HG02798 (cell line): ENCODE data around the gene TRAPPC3L.
A peak's percentile ranks its signal among the peaks of the same experiment; 100 is the strongest.

Source experiments
- ATAC-seq: cut with Tn5 transposase; IDR thresholded peaks from one replicate; pipeline ENCODE4 v1.9.1; 2021; ENCODE audit warnings: mild to moderate bottlenecking; ENCODE audit not compliant: unreplicated experiment, poor library complexity

TRAPPC3L gene

DNA sequence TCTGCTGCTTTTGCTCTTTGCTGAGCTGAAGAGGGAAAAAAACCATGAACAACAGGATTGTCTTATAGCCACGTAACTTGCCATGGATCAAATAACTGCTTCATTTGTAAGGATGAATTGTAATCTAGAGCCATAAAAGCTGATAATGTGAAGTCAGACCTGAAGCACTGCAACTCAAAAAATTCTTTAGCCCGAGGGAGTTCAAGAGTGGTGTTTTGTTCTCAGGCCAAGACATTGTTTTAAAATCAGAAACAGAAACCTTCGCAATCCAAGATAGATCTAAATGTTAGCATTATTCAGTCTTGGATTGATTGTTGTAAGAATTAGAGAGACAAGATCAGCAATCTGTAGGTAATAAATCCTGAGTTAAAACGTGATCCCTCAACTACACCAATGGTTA lies at the start of gene TRAPPC3L:
TSS of gene TRAPPC3L (minus strand) at position 34 of the 400 bp plus-strand sequence. CDS start 170 bp downstream, outside the sequence.
- ATAC-seq = no peak

DNA sequence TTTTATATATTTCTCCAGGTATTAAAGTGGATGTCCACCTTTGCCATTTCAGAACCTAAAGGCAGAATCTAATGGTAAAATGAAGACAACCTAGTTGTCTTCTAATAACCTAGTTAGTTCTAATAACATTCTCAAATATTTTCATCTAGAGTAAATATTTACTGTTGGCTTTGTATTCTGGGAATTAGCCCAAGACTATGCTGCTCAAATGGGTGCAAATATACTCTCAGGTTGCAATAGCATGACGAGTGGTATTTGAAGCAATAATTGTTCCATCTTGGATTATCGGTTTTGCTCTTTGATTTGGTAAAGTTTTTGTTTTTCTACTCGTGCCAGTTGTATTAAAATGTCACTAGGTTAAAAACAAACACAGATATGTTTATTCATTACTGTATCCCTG lies 49.8 kb upstream of the TRAPPC3L start:
- ATAC-seq = no peak

DNA sequence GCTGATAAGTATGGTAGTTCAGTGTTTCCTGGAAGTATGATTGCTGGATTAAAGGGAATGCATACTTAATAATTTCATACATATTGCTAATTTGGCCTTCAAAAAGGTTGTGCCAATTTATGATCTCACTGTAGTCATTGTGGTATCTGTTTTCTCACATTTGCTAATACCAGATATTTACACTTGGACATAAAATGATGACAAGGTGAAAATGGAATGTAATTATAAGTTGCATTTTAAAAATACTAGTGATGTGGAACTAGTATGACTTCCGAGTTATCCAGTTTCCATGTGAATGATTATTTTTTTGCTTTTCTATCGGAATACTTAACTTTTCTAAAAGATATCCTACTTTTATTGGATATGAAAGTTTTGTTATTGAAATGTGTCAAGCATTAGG lies 41.3 kb upstream of the TRAPPC3L start:
- ATAC-seq = no peak

DNA sequence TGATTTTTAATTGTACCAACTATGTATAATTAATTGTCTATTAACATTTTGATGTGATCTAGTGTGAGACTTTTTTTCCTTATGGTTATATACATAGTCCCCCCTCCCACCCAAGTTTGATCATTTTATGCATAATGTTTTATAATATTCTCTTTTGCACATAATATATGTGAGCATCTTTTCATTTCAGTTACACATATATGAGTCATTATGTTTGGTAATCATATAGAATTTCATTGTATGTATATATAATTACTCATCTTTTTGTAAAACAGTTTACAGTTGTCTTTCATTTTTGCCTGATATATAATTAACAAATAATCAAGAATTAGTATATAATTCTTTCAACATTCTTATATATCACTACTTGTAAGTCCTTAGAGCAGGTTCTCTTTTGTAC lies 40.8 kb upstream of the TRAPPC3L start:
- no peak for ATAC-seq

DNA sequence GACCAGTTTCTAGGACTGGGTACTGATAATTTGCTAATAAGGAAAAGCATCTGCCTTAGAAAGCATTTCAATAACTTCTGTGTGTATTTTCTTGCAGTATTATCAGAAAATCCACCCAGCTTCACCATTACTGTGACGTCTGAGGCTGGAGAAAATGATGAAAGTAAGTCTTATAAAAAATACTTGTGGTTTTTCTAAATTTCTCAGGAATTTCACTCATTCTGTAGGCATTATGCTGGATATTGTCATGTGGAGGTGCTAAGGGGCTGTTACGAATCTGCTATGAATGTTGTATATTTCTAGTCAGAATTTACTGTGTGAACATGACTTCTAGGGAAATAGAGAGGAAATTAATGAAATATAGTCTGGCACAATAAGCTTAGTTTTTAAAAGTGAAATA lies 34.7 kb upstream of the TRAPPC3L start:
- ATAC-seq = no peak

DNA sequence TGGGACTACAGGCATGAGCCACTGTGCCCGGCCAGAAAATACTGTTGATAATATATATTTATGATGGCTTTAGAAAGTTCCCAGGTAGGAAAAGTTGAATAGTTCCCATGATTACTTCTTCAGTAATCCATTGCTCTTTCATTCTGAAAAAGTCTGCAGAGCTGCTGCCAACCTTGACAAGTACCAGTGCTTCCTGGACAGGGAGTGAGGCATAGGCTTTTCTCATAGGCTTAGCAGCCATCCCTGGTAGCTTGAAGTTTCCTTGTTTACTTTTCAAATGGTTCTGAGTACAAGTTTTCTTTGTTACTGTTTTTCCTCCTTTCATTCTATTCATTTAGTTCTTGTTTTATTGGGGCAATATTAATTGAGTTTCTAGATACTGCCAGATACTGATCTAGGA lies 33.7 kb upstream of the TRAPPC3L start:
- ATAC-seq = no peak

DNA sequence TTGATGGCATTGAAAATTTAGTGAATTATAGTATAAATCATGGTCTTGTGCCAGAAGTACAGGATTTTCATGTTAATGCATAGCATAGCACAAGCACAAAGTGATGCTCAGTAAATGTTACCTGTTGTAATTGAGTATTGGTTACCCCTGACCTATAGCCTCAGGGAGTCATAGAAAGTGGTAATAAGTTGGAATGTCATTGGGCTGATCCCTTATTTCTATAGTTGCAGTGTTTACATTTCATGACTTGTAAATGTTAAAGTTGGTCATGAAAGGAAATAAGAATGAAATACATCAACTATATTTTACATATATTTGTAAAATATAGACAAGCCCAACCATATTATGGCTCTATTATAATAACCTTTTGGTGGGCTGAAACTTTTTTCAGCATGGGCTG lies 32.9 kb upstream of the TRAPPC3L start:
- ATAC-seq = no peak

DNA sequence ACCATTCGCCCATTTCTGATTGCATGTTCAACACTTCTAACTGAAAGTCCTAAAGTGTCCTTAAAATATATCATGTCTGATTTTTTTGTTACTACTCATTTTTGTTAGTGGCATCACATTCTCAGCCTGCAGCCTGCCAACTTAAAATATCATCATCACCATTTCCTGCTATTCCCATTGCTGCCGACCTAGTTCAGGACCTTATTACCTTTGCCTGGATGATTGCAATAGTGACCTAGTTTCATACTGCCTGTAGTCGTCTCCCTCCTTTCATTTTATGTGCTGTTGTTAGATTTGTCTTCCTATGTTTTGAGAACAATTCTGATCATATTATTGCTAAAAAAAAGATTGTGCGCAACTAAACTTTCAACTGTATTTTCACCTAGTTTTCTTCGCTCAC lies 32.0 kb upstream of the TRAPPC3L start:
- ATAC-seq = no peak

DNA sequence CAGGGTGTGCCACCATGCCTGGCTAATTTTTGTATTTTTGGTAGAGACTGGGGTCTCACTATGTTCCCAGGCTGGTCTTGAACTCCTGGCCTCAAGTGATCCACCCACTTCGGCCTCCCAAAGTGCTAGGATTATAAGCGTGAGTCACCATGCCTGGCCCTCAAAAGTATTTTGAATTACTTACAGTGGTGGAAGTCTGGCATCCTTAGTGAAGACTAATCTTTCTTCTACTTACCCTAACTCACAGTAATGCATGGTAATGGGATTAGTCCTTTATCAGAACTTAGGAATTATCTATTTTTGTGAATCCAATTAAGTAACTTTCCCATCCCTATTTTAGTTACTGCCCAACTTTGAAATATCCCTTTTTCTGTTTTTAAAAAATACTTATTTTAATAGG lies 29.7 kb upstream of the TRAPPC3L start:
- no peak for ATAC-seq

DNA sequence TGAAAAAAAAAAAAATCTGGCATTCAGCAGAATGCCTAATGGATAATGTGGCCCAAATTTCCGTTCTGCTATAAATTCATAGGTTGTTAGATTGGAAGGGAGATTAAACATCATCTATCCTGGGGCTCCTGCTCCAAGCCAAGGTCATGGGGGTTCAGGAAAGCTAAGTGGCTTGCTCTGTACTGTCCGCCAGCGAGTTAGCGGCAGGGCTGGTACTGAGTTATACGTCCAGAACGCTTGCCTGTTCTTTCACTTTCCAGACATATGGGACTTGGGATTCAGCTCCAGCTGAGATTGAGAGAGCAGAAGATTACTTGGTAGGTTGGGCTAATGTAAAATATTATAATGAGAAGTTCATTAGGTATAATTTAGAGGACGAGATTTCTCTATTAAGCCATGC lies 26.7 kb upstream of the TRAPPC3L start:
- no peak for ATAC-seq

DNA sequence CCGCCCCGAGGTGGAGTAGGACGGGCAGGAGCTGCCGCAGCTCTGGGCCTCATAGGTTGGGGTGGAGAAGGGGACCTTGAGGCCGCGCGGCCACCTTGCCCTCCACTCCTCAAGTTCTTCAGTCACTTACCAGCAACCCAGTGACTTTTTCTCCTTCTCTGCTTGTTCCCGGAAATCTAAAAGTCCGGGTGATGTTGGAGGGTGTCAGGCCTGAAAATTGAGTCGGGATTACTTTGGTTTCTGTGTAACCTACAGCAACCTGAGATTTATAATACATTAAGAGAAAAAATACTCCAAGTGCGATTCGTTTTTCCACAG lies 26.2 kb upstream of the TRAPPC3L start:
- ATAC-seq = no peak

DNA sequence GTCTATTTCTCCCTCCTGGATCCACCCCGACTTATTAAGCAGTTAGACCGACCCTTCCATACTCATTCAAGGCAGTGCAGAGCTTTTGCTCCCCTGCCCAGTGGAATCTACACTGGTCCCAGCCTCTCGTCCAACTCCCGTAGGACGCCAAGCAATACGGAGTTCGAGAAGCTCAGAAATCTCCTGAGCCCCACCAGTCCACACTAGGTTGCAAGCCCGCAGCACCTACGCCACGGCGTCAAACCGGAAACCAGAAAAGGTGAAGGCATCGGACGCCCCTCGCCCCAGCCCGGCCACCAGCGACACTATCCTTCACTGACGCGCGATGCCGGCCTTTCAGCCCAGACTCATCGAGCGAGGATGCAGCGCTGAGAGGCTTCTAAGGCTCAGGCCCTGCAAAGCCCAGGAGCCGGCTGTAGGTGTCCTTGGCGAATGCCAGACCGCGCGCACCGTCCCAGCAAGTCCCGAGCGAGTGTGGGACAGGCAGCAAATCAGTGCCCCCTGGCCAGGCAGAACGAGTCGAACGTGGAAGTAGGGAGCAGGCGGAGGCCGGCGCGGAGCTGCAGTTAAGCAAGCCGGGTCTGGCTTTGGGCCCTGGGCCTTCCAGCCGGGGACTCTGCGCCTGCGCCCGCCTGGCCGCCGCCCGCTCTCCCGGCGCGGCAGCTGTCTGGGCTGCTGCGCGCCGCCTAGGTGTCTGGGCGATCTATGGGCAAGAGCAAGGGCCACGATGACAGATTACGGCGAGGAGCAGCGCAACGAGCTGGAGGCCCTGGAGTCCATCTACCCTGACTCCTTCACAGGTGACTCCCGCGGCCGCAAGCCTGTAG lies 25.6 kb upstream of the TRAPPC3L start, which contains the start of gene RWDD1:
TSS of gene RWDD1 (plus strand) at position 649 of the 827 bp plus-strand sequence. CDS start at position 728, 79 bp downstream.
- ATAC-seq = peak; percentile 95

DNA sequence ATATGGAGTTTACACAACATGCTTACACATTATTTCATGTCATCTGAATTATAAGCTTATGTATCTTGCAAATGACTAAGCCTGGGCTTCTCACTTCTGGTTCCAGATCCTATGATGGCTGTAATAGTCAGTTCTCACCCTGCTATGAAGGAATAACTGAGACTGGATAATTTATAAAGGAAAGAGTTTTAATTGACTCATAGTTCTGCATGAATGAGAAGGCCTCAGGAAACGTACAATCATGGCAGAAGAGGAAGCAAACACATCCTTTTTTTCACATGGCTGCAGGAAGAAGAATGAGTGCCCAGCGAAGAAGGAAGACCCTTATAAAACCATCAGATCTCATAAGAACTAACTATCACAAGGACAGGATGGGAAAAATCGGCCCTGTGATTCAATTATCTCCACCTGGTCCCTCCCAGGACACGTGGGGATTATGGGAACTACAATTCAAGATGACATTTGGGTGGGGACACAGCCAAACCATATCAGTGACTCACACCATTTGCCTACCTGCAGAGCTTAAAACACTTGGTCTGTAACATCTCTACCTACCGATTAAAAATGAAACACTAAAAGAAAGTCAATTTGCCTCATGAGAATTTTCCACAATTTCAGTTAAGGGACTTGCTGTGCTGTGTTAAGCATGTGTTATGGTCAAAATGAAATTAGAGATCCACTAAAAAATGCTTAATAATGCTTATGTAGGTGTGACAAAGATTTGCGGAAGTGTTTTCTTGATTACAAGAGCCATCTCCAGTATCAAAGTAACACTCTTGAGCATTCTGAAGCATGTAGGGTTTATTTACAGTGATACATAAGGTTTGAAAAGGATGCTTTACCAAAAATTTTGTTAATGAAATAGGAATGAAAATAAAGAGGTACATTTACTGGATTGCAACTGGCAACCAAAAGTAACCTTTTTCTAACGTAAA lies 23.6 kb upstream of the TRAPPC3L start:
- ATAC-seq = no peak

DNA sequence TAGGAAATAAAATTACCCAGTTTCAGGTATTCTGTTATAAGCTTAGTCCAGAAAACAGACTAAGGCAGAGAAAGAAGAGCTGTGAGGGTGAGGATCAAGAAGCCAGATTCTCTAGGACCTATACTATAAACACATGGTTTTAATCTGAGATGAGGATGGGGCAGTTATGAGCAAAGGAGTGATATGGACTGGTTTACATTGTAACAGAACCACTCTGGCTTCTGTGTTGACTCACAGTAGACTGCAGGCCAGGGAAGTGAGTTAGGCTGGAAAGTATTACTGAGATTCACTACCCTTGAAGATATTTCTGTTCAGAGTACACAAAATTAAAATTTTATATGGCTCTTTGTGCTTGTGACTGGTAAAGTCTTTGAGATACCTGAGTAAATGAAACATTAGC lies 22.6 kb upstream of the TRAPPC3L start:
- no peak for ATAC-seq

DNA sequence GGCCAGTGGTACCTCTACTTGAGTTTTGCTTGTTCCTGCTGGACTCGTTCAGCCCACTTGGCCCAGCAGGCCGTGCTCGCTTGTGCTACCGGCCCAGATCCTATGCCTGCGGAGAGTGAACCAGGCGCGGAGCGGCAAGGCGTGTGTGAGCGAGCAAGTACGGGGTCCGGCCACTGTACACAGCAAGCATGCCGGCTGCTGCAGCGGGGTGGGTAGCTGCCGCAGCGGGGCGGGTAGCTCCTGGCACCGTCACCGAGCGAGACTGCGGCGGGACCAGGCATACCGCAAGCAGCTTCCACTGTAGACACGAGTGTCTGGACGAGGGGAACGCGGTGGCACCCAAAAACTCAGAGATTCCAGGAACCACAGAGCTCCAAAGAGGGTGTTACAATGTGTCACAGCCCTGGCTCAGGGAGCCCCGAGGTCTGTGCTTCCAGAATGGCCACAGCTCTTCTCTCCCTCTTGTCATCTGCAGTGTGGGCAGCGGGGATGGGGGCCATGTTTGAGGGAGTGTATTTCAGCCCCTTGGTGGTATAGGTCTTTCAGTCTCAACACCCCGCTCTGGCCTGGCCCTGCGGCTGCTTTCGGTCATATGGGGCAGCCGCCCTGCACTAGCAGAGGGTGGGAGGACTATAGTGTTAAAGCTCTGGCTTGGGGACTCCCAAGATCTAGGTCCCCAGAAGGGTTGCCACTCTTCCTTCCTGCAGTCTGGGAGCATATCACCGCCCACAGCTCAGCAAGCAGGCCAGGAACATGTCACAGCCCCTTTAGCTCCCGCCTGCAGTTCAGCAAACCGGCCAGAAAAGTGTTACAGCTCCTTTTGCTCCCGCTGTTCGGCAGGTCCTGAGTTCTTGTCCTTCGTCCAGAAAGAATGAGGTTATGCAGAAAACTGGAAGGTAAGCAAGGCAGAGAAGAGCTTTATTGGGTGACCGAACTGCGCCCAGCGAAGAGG lies 19.7 kb upstream of the TRAPPC3L start:
- ATAC-seq = no peak

DNA sequence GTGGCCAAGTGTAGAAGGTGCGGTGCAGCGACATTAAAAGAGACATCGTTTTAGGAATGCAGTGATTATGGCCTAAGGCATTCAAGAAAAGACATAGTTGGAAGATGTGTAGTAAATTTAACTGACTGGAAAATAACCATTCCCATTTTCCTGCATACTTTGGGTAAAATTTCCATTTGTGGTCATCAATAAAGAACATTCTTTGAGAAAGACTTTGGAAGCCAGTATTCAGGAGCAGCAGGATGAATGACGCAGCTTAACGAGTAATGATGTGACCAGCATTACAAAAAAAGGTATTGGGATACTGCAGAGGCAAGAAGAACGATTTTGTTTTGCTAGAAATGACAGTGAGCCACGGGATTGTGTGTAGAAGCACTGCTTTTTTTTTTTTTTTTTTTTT lies 18.8 kb upstream of the TRAPPC3L start:
- ATAC-seq = no peak

DNA sequence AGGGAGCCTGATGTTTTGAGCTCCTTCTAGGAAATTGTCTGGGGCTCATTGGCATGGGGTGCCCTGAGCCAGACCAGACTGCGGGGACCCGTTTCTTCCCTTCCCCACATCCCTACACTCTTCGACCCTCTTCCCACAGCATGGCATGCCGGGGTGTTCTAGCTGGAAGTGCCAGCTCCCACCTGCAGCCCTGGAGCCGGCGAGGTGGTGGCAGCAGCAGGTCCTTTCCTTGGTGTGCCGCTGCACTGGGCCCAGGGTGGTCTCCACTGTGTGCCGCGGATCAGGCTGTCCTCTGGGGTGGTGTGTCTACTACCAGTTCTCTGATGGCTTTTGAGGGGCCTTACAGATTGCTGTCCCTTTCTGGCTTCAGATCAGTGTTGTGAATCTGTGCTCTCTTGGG lies 18.3 kb upstream of the TRAPPC3L start:
- ATAC-seq = no peak

DNA sequence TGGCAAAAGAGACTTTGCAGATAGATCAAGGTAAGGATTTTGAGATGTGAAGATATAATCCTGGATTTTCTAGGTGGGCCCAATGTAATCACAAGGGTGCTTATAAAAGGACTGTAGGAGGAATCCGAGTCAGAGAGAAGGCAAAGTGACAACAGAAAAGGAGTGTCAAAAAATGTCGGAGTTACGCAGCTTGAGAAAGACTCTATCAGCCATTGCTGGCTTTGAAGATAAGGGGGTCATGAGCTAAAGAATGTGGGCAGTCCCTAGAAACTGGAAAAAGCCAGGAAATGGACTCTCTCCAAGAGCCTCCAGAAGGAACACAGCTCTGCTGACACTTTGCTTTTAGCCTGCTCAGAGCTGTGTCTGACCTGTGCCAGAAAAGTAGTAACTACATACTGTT lies 17.1 kb upstream of the TRAPPC3L start:
- ATAC-seq = no peak

DNA sequence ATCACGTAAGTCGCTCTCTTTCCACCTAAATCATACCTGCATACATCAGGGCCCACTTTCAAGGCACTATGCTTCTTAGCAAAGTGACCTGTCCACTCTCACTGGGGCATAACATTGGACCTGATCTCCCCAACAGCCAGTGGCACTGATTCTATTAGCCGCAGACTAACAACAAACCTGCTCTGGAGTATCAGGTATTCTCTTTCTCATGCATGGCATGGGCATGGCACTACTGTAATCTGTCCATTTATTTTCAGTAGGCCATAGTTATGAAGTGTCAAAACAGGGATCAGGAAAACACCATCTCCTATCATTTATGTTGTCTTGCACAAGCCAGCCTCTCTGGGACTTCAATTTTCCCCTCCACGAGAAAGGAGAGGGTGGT lies 16.5 kb upstream of the TRAPPC3L start:
- no peak for ATAC-seq

DNA sequence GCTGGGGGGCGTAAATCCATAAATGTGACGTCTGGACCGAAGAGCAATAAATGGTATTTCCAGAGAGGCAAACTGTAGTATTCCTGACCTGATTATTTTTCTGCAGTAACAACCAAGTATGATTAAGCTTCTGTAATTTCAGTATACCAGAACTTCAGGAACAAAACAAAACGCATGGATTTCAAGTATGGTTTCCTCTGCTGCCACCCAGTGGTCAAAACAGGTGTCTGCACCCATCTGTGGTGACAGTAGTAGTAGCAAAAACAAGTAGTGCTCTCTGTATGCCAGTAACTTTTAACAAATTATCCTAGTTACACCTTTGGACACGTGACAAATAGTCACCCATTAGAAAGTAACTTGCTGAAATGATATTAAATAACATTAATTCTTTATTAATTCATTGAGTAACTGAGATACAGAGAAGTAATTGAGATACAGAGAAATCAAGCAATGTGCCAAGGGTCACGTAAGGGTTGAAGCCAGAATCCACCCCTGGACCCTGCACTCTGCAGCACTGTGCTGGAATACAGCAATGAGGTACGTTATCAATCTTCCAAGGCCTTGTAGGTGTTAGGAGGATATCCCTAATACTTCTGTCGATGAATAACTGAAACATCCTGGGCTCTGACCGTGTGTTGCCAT lies 16.0 kb upstream of the TRAPPC3L start:
- peak; percentile 83 for ATAC-seq
